ENCODE measurements around the gene LSS.
"Not testable (repeated sequence)": the region's sequence is repeated elsewhere in the genome, so short reads cannot be mapped to it uniquely, and the experiment has no call there.

Gene LSS

GRCh38 chr21:46245213-46245915 is 16.8 kb upstream of the LSS start:
- DNase-seq, result no peak

GRCh38 chr21:46244602-46245001 is 16.0 kb upstream of the LSS start:
- DNase-seq, result no peak

- no peak for DNase-seq
These were observed 15.4 kb upstream of the LSS start for GRCh38 chr21:46243960-46244361.

- no peak for DNase-seq
These were observed 14.8 kb upstream of the LSS start for GRCh38 chr21:46243325-46243724.

- DNase-seq, result not testable (repeated sequence)
These were observed 13.0 kb upstream of the LSS start for GRCh38 chr21:46241577-46241976.

- DNase-seq, result no peak
These were observed 11.3 kb upstream of the LSS start for GRCh38 chr21:46239817-46240325.

GRCh38 chr21:46237474-46237873 is 8.9 kb upstream of the LSS start:
- no peak for DNase-seq

GRCh38 chr21:46234436-46234950 is 5.9 kb upstream of the LSS start:
- no peak for DNase-seq

- no peak for DNase-seq
These were observed 1.3 kb upstream of the LSS start for GRCh38 chr21:46229923-46230260.

GRCh38 chr21:46229133-46229922 is 754 bp upstream of the LSS start:
- DNase-seq, result no peak

GRCh38 chr21:46227811-46228344 is 696 bp downstream of the LSS start:
- DNase-seq, result no peak

- no peak for DNase-seq
These were observed 1.5 kb downstream of the LSS start for GRCh38 chr21:46226920-46227599.

- no peak for DNase-seq
These were observed 2.4 kb downstream of the LSS start for GRCh38 chr21:46226146-46226545.

- not testable (repeated sequence) for DNase-seq
These were observed 4.9 kb downstream of the LSS start for GRCh38 chr21:46223661-46224060.

GRCh38 chr21:46223217-46223616 is 5.4 kb downstream of the LSS start:
- no peak for DNase-seq

GRCh38 chr21:46222436-46223116 is 6.0 kb downstream of the LSS start:
- no peak for DNase-seq

- no peak for DNase-seq
These were observed 6.7 kb downstream of the LSS start for GRCh38 chr21:46221664-46222435.

- DNase-seq, result no peak
These were observed 7.7 kb downstream of the LSS start for GRCh38 chr21:46220847-46221246.

GRCh38 chr21:46220275-46220810 is 8.2 kb downstream of the LSS start:
- no peak for DNase-seq

- DNase-seq, result no peak
These were observed 8.9 kb downstream of the LSS start for GRCh38 chr21:46219591-46220239.

All from right hindlimb (tissue), 1 donor.